Epithelial cell of proximal tubule (primary cell): ENCODE results near the gene FIG4. TPM values are rescaled to one million over a fixed set of nuclear protein-coding genes. Genes with fewer than 3 reads are reported as not detected.

Experiments used
- DNase-seq: peaks from one replicate; pipeline ENCODE4 v3.0.0-alpha.2; 2011; ENCODE audit warnings: low read depth
- H3K4me3 ChIP-seq: 2 replicates; pipeline ENCODE4 v1.5.1; 2011; ENCODE audit warnings: low read depth, mild to moderate bottlenecking, low read length
- total RNA-seq: library from RNA; depleted of rRNA; stranded (reverse); fragments of >200 nt; gene quantifications from 2 replicates; pipeline ENCODE4 v1.2.3, GENCODE V29; 2015
- TF ChIP-seq, protein P1 (sequence below): conservative IDR thresholded peaks from 2 replicates; pipeline ENCODE4 v1.5.1; 2012; ENCODE audit warnings: low read depth, mild to moderate bottlenecking, low read length

Gene FIG4
- total RNA-seq, 1 donor from 2014 or later, result 15.5 TPM

DNA sequence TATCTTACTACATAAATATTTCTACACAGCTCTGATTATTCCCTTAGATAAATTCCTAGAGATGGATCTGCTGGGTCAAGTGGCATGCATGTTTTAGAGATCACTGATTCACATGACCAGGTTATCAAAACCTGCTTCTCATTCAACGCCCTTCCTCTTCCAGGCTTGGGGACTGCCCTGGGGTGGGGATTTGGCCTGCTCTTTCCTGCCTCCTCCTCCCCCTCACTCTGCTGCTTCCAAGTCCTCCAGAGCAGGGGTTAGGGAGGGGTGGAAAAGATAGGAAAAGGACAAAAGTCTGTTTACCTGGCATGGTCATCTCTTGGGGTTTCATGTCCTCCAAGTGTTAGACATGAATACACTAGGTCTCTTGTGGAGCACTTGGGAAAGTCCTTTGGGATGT lies 181.5 kb downstream of the FIG4 start:
- no peak for DNase-seq
- H3K4me3 ChIP-seq, result no peak overlapping the region
- TF ChIP-seq, protein P1, sequence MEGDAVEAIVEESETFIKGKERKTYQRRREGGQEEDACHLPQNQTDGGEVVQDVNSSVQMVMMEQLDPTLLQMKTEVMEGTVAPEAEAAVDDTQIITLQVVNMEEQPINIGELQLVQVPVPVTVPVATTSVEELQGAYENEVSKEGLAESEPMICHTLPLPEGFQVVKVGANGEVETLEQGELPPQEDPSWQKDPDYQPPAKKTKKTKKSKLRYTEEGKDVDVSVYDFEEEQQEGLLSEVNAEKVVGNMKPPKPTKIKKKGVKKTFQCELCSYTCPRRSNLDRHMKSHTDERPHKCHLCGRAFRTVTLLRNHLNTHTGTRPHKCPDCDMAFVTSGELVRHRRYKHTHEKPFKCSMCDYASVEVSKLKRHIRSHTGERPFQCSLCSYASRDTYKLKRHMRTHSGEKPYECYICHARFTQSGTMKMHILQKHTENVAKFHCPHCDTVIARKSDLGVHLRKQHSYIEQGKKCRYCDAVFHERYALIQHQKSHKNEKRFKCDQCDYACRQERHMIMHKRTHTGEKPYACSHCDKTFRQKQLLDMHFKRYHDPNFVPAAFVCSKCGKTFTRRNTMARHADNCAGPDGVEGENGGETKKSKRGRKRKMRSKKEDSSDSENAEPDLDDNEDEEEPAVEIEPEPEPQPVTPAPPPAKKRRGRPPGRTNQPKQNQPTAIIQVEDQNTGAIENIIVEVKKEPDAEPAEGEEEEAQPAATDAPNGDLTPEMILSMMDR, result no peak

DNA sequence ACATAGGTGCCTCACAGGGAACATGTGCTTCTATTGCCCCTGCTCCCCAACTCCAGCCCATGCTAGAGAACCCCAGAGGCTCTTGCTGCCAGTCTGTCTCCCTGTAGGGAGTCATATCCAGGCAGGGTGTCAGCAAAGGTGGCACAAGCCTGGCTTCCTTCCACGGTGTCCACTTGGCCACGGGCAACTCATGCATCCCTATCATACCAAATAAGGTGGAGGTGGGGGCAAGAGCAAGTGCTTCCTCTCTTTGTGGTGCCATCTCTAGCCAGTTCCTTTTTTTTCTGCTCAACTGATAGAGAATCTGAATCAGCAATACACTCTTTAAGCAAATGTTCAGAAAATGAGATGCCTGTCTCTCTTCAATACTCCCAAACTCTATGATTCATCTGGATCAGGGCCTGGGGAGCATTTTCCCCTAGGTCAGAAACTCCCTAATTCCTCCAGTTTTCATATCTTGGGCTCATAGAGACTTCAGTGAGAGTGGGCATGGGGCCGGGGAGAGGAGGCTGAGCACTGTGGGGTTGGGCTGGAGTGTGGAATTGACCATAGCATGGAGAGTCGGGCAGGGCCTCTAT lies 182.0 kb downstream of the FIG4 start:
- TF ChIP-seq, protein P1, result no peak
- H3K4me3 ChIP-seq, result no peak overlapping the region
- no peak for DNase-seq

DNA sequence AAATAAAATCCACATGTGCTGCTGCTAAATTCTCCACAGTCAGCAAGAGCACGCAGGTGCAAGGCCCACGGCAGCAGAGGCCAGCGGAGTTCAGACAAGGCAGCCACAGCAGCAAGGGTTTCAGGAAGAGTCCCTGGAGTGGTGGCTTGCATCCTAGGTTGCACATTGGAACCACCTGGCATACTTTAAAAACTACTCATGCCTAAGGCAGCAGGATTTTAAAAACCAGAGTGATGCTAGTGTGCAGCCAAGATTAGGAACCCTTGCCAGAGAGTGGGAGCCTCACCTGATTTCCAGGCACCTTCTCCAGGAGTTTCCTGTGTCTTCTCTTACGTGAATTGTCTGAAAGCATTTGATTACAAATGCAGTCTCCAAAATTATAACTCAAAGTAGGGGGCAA lies 183.0 kb downstream of the FIG4 start:
- DNase-seq, result no peak
- H3K4me3 ChIP-seq, result no peak overlapping the region
- TF ChIP-seq, protein P1, result no peak

DNA sequence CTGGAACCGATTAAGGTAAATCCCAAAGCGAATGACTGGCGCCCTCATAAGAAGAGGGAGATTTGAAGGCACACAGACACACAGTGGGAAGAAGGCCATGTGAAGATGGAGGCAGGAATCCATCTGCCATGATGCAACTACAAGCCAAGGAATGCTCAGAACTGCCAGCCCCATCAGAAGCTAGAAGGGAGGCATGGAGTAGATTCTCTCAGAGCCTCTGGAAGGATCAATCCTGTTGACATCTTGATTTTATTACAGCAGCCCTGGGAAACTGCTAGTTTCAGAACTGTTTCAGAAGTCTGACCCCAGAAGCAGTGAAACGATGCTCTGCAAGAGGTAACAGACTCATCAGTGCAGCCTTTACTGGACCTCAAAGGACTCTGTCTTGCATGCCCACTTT lies 183.5 kb downstream of the FIG4 start:
- TF ChIP-seq, protein P1, result no peak
- no peak overlapping the region for H3K4me3 ChIP-seq
- DNase-seq, result no peak

Other genes starting within 250 kb of the FIG4 start
- gene MICAL1, start 235.5 kb upstream of the FIG4 start, total RNA-seq, result 21.5 and 40.1 TPM in 2 replicates
- gene ZBTB24, start 208.1 kb upstream of the FIG4 start, total RNA-seq, result 3.6 and 8.8 TPM in 2 replicates
- gene AK9, start 94 bp upstream of the FIG4 start, total RNA-seq, result 1.4 and 4.5 TPM in 2 replicates